Keratinocyte (primary cell): ENCODE measurements around the gene SH3D19. TPM values are rescaled to one million over a fixed set of nuclear protein-coding genes. Genes with fewer than 3 reads are reported as not detected.

Experiments
- DNase-seq: peaks from one replicate; pipeline ENCODE4 v3.0.0-alpha.2; 2011; ENCODE audit warnings: low read depth, missing footprints, low spot score
- FAIRE-seq: peaks from 2 replicates; lab custom pipeline; 2011; peaks lifted over from hg19 to GRCh38; lab: Jason Lieb, UNC
- H2AFZ ChIP-seq: 2 replicates; pipeline ENCODE4 v1.6.0; 2012; ENCODE audit warnings: low read length, control low read depth, inconsistent platforms; ENCODE audit not compliant: control insufficient read depth
- H3K27ac ChIP-seq: 2 replicates; pipeline ENCODE4 v1.5.1; 2011; ENCODE audit warnings: low read length; ENCODE audit not compliant: control insufficient read depth, insufficient read depth
- H3K27me3 ChIP-seq: 3 replicates; pipeline ENCODE4 v1.6.0; 2011; ENCODE audit warnings: low read length; ENCODE audit not compliant: control insufficient read depth, insufficient read depth; ENCODE audit errors: extremely low read depth
- H3K36me3 ChIP-seq, 2 experiments: 2 replicates in 1 of 2; 3 replicates in 1 of 2; pipeline ENCODE4 v1.5.1; 2011; ENCODE audit warnings: low read length in 2 of 2, mild to moderate bottlenecking in 1 of 2; ENCODE audit not compliant: control insufficient read depth in 2 of 2, insufficient read depth in 2 of 2; ENCODE audit errors: extremely low read depth in 1 of 2
- H3K4me1 ChIP-seq: 3 replicates; pipeline ENCODE4 v1.5.1; 2011; ENCODE audit warnings: low read length; ENCODE audit not compliant: control insufficient read depth, insufficient read depth; ENCODE audit errors: extremely low read depth
- H3K4me2 ChIP-seq: 3 replicates; pipeline ENCODE4 v1.6.0; 2011; ENCODE audit warnings: low read depth, low read length; ENCODE audit not compliant: control insufficient read depth, insufficient read depth; ENCODE audit errors: extremely low read depth
- H3K4me3 ChIP-seq, 3 experiments: fragments of 200-600 bp in 1 of 3; sonication (generic) in 1 of 3; 2 replicates in 2 of 3; 3 replicates in 1 of 3; pipeline ENCODE4 v1.5.1; 2011 to 2016; ENCODE audit warnings: low read length in 3 of 3, mild to moderate bottlenecking in 3 of 3, control low read depth in 2 of 3, inconsistent platforms in 1 of 3, low read depth in 1 of 3, mixed read lengths in 1 of 3, mixed run types in 1 of 3, moderate library complexity in 1 of 3; ENCODE audit not compliant: control insufficient read depth in 2 of 3, insufficient read depth in 2 of 3; ENCODE audit errors: extremely low read depth in 1 of 3
- H3K79me2 ChIP-seq: 2 replicates; pipeline ENCODE4 v1.6.0; 2012; ENCODE audit warnings: low read length; ENCODE audit not compliant: control insufficient read depth, insufficient read depth
- H3K9ac ChIP-seq: 3 replicates; pipeline ENCODE4 v1.6.0; 2011; ENCODE audit warnings: low read length; ENCODE audit not compliant: control insufficient read depth, insufficient read depth; ENCODE audit errors: extremely low read depth
- H3K9me1 ChIP-seq: 3 replicates; pipeline ENCODE4 v1.6.0; 2011; ENCODE audit warnings: low read length; ENCODE audit not compliant: control insufficient read depth, insufficient read depth; ENCODE audit errors: extremely low read depth
- H3K9me3 ChIP-seq: 2 replicates; pipeline ENCODE4 v1.5.1; 2012; ENCODE audit warnings: low read depth, low read length; ENCODE audit not compliant: control insufficient read depth
- H4K20me1 ChIP-seq: 3 replicates; pipeline ENCODE4 v1.6.0; 2011; ENCODE audit warnings: low read length; ENCODE audit not compliant: control insufficient read depth, insufficient read depth; ENCODE audit errors: extremely low read depth
- CTCF ChIP-seq, 3 experiments: IDR thresholded peaks in 1 of 3; conservative IDR thresholded peaks in 1 of 3; optimal IDR thresholded peaks in 1 of 3; 2 replicates in 2 of 3; 3 replicates in 1 of 3; pipeline versions ENCODE3 to v1.5.1; 2011; ENCODE audit warnings: low read length in 3 of 3, mild to moderate bottlenecking in 3 of 3, moderate library complexity in 2 of 3, control low read depth in 1 of 3, inconsistent platforms in 1 of 3; ENCODE audit not compliant: insufficient read depth in 2 of 3; ENCODE audit errors: extremely low read depth in 1 of 3
- EZH2 ChIP-seq: IDR thresholded peaks from one replicate; pipeline ENCODE4 v1.6.1; 2012; ENCODE audit warnings: inconsistent platforms, mild to moderate bottlenecking, low read length, moderate library complexity
- dilution Hi-C: fragments of 300-500 bp; cut with MboI; formaldehyde crosslinking; loops from one replicate; pipeline ENCODE4 v1.7.0; 2020; ENCODE audit warnings: low sequenced_read_pairs; ENCODE audit not compliant: extremely low pct_ligation_motif_present
- polyA plus RNA-seq, 5 experiments: library from polyadenylated mRNA; depleted of rRNA in 3 of 5; stranded (reverse) in 3 of 5; stranded (forward) in 1 of 5; unstranded in 1 of 5; fragments of >200 nt; gene quantifications; 1 replicate in 1 of 5; 2 replicates in 3 of 5; 3 replicates in 1 of 5; pipeline versions ENCODE4 v1.2.1 to v1.2.3, GENCODE V29; 2011 to 2012; ENCODE audit warnings: missing spikeins in 2 of 5, low read depth in 1 of 5, low replicate concordance in 1 of 5

SH3D19 gene
- polyA plus RNA-seq, 1 donor (not counting 4 experiments of a cell fraction or from before 2014, with no cell fraction given) = 24.8 TPM

DNA sequence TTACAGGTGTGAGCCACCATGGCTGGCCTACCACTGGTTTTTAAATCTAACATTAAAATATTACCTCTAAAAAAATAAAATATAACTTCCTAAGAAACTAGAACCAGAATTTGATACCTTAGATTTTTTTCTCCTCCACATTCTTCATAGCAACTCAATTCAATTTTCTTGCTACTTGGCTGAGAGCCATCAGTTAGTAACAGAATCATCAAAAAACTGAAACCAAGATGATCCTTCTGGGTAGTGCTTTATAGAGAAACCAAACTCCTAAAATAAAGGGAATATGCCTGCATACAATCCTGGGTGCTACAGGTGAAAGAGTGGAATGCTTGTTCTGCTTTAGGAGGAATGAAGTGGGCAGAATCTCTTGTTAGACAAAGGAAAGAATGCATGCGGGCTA lies 161.6 kb downstream of the SH3D19 start:
- no peak overlapping the region for H3K4me3 ChIP-seq
- H2AFZ ChIP-seq = no peak overlapping the region
- DNase-seq = no peak
- dilution Hi-C loops = no loop called here
- H3K4me2 ChIP-seq = no peak overlapping the region
- H3K9me1 ChIP-seq = no peaks in the 10 kb centered on the region
- H3K79me2 ChIP-seq = no peaks in the 10 kb centered on the region
- H3K9ac ChIP-seq = no peak overlapping the region
- H3K27me3 ChIP-seq = no peaks in the 10 kb centered on the region
- no peaks in the 10 kb centered on the region for H3K4me1 ChIP-seq
- no peaks in the 10 kb centered on the region for H4K20me1 ChIP-seq
- no peak for FAIRE-seq
- H3K36me3 ChIP-seq = peaks cover 3% of the 10 kb centered on the region in 2 experiments
- TF ChIP-seq EZH2 = no peak
- no peaks in the 10 kb centered on the region for H3K9me3 ChIP-seq
- no peak overlapping the region for H3K27ac ChIP-seq

DNA sequence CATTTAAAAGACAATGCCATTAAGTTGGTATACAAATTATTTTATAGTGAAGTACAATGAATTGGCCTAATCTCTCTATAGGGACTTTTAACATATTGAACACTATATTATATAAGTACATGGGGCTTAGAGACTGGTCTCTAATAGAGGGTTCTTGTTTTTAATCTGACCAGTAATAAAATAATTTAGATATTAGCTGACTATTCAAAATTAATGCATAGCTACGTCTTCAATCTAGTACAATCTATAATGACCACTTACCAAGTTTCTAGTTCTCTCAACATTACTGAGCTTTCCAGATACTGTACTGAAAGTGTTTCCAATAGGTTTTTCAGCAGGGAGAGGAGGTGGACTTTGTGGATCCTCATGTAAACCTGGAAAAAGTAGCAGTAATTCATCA lies 166.4 kb downstream of the SH3D19 start:
- H3K9me3 ChIP-seq = no peaks in the 10 kb centered on the region
- FAIRE-seq (no peak), DNase-seq (no peak)
- no peak overlapping the region for H3K4me3 ChIP-seq
- H3K4me2 ChIP-seq = no peak overlapping the region
- H2AFZ ChIP-seq = no peak overlapping the region
- H3K4me1 ChIP-seq = no peaks in the 10 kb centered on the region
- no peak overlapping the region for H3K9ac ChIP-seq
- dilution Hi-C loops = no loop called here
- H3K79me2 ChIP-seq = no peaks in the 10 kb centered on the region
- H3K27me3 ChIP-seq = no peaks in the 10 kb centered on the region
- TF ChIP-seq CTCF (optimal IDR thresholded peaks at IDR 0.05 in 1 of 3, IDR thresholded peaks at IDR 0.05 in 1 of 3, conservative IDR thresholded peaks at IDR 0.05 in 1 of 3; ENCODE audit: extremely low read depth in 1 of 3, insufficient read depth in 2 of 3, low read length in 3 of 3) = no peak
- no peak for TF ChIP-seq EZH2
- H3K9me1 ChIP-seq = no peaks in the 10 kb centered on the region
- H4K20me1 ChIP-seq = no peaks in the 10 kb centered on the region
- no peak overlapping the region for H3K27ac ChIP-seq
- H3K36me3 ChIP-seq = peaks cover under 1 to 3% of the 10 kb centered on the region in 2 experiments

- Histone ChIP-seq H3K27ac (no peak overlapping the region), H4K20me1 (no peaks in the 10 kb centered on the region), H3K4me1 (no peaks in the 10 kb centered on the region), H3K79me2 (no peaks in the 10 kb centered on the region), H3K9me1 (no peaks in the 10 kb centered on the region), H3K9ac (no peak overlapping the region), H3K27me3 (no peaks in the 10 kb centered on the region), H2AFZ (no peak overlapping the region), H3K9me3 (no peaks in the 10 kb centered on the region), H3K4me3 (no peak overlapping the region), H3K36me3 (peaks cover 0 to 2% of the 10 kb centered on the region in 2 experiments), H3K4me2 (no peak overlapping the region)
- dilution Hi-C loops = no loop called here
- DNase-seq (no peak), FAIRE-seq (no peak)
- TF ChIP-seq EZH2 = no peak
- no peak for TF ChIP-seq CTCF (optimal IDR thresholded peaks at IDR 0.05 in 1 of 3, IDR thresholded peaks at IDR 0.05 in 1 of 3, conservative IDR thresholded peaks at IDR 0.05 in 1 of 3; ENCODE audit: extremely low read depth in 1 of 3, insufficient read depth in 2 of 3, low read length in 3 of 3)
Observed at GRCh38 chr4:151157543-151157942, 167.9 kb downstream of the SH3D19 start.
